Neural crest cell (in vitro differentiated cells): Measurements from ENCODE around the gene UBXN6. TPM values are rescaled to one million over a fixed set of nuclear protein-coding genes. Genes with fewer than 3 reads are reported as not detected.

Experiments used
- DNase-seq: peaks from one replicate; pipeline ENCODE4 v3.0.0; 2021; ENCODE audit warnings: low read depth, mixed read lengths, low spot score
- H3K27ac Mint-ChIP-seq: one replicate; pipeline ENCODE4 v1.8.0; 2021; ENCODE audit warnings: mild to moderate bottlenecking, mixed read lengths; ENCODE audit not compliant: unreplicated experiment
- H3K27me3 Mint-ChIP-seq: 2 replicates; pipeline ENCODE4 v1.8.0; 2021; ENCODE audit warnings: low read depth, mild to moderate bottlenecking, mixed read lengths
- H3K36me3 Mint-ChIP-seq: 2 replicates; pipeline ENCODE4 v1.8.0; 2021; ENCODE audit warnings: low read depth, mild to moderate bottlenecking, mixed read lengths
- H3K4me1 Mint-ChIP-seq: 2 replicates; pipeline ENCODE4 v1.8.0; 2021; ENCODE audit warnings: mixed read lengths
- H3K4me3 Mint-ChIP-seq: one replicate; pipeline ENCODE4 v1.8.0; 2021; ENCODE audit warnings: mild to moderate bottlenecking, mixed read lengths
- H3K9me3 Mint-ChIP-seq: 2 replicates; pipeline ENCODE4 v1.8.0; 2021; ENCODE audit warnings: mixed read lengths
- CTCF ChIP-seq: fragments of 200-600 bp; sonication (generic); conservative IDR thresholded peaks from 2 replicates; pipeline ENCODE4 v1.5.0; 2021; ENCODE audit warnings: antibody characterized with exemption, mild to moderate bottlenecking
- total RNA-seq: library from RNA; stranded (reverse); gene quantifications from 2 replicates; pipeline ENCODE4 v1.2.1, GENCODE V29; 2021

The UBXN6 gene
- total RNA-seq, 1 donor from 2014 or later = 40.9 TPM

GRCh38 chr19:4504297-4504701 lies 46.7 kb upstream of the UBXN6 start:
- TF ChIP-seq CTCF = no peak
- Mint-ChIP-seq H3K4me1 (no peaks in the 10 kb centered on the region), H3K36me3 (peaks cover 3% of the 10 kb centered on the region), H3K9me3 (no peaks in the 10 kb centered on the region), H3K27ac (no peak overlapping the region), H3K27me3 (no peaks in the 10 kb centered on the region), H3K4me3 (no peak overlapping the region)
- DNase-seq = no peak

GRCh38 chr19:4503825-4504170 lies 46.2 kb upstream of the UBXN6 start:
- no peak overlapping the region for H3K27ac Mint-ChIP-seq
- H3K4me1 Mint-ChIP-seq = no peaks in the 10 kb centered on the region
- no peaks in the 10 kb centered on the region for H3K9me3 Mint-ChIP-seq
- no peak for TF ChIP-seq CTCF
- no peak for DNase-seq
- H3K4me3 Mint-ChIP-seq = no peak overlapping the region
- H3K36me3 Mint-ChIP-seq = peaks cover 3% of the 10 kb centered on the region
- no peaks in the 10 kb centered on the region for H3K27me3 Mint-ChIP-seq

- no peaks in the 10 kb centered on the region for H3K27me3 Mint-ChIP-seq
- H3K9me3 Mint-ChIP-seq = no peaks in the 10 kb centered on the region
- no peak overlapping the region for H3K27ac Mint-ChIP-seq
- DNase-seq = no peak
- H3K36me3 Mint-ChIP-seq = peaks cover 3% of the 10 kb centered on the region
- H3K4me1 Mint-ChIP-seq = no peaks in the 10 kb centered on the region
- no peak overlapping the region for H3K4me3 Mint-ChIP-seq
- no peak for TF ChIP-seq CTCF
These were observed 45.7 kb upstream of the UBXN6 start for GRCh38 chr19:4503132-4503824.

- no peak for DNase-seq
- Mint-ChIP-seq H3K27me3 (no peaks in the 10 kb centered on the region), H3K4me1 (no peaks in the 10 kb centered on the region), H3K4me3 (no peak overlapping the region), H3K9me3 (no peaks in the 10 kb centered on the region), H3K36me3 (peaks cover 3% of the 10 kb centered on the region), H3K27ac (peak overlapping the region; percentile 12)
- no peak for TF ChIP-seq CTCF
These were observed 44.9 kb upstream of the UBXN6 start for GRCh38 chr19:4502282-4503131.

- H3K9me3 Mint-ChIP-seq = no peaks in the 10 kb centered on the region
- no peak overlapping the region for H3K27ac Mint-ChIP-seq
- no peaks in the 10 kb centered on the region for H3K27me3 Mint-ChIP-seq
- H3K4me3 Mint-ChIP-seq = no peak overlapping the region
- TF ChIP-seq CTCF = no peak
- H3K36me3 Mint-ChIP-seq = peaks cover 3% of the 10 kb centered on the region
- H3K4me1 Mint-ChIP-seq = no peaks in the 10 kb centered on the region
- no peak for DNase-seq
These were observed 44.1 kb upstream of the UBXN6 start for GRCh38 chr19:4501691-4502090.
